Ovary (tissue), 9 donors: ENCODE results near the gene IFFO2. TPM values are rescaled to one million over a fixed set of nuclear protein-coding genes. Genes with fewer than 3 reads are reported as not detected.

ENCODE experiments used
- DNase-seq, 5 donors: peaks; one replicate each; pipeline ENCODE4 v3.0.0-alpha.2; 2019 to 2020
- H3K27ac ChIP-seq, 2 donors: fragments of 200-600 bp; one replicate each; pipeline versions ENCODE4 v1.5.1 to v1.8.0; 2019 to 2022
- H3K27me3 ChIP-seq: fragments of 200-600 bp; one replicate; pipeline ENCODE4 v1.8.0; 2022
- H3K36me3 ChIP-seq: fragments of 200-600 bp; sonication (generic); one replicate; pipeline ENCODE4 v1.5.1; 2019
- H3K4me1 ChIP-seq: one replicate; pipeline ENCODE4 v1.8.1; 2013; ENCODE audit warnings: mild to moderate bottlenecking, moderate library complexity; ENCODE audit not compliant: insufficient read depth
- H3K4me3 ChIP-seq: fragments of 200-600 bp; sonication (generic); one replicate; pipeline ENCODE4 v1.5.1; 2017
- H3K9me3 ChIP-seq, 2 donors: fragments of 200-600 bp in 1 of 2; sonication (generic) in 1 of 2; one replicate each; pipeline versions ENCODE4 v1.5.1 to v1.8.1; 2013 to 2019; ENCODE audit warnings: mild to moderate bottlenecking in 1 of 2, moderate library complexity in 1 of 2
- EP300 ChIP-seq: sonication (generic); formaldehyde crosslinking; IDR thresholded peaks from one replicate; pipeline ENCODE4 v1.6.1; 2017; ENCODE audit warnings: antibody characterized with exemption
- POLR2A ChIP-seq: fragments of 450-650 bp; IDR thresholded peaks from one replicate; pipeline ENCODE4 v1.6.1; 2017; ENCODE audit warnings: antibody characterized with exemption, mild to moderate bottlenecking, moderate library complexity
- WGBS, 3 donors: extraction: QIAGEN DNeasy Blood & Tissue Kit in 1 of 3; methylation state at CpG; one replicate each; pipeline versions ENCODE4 v1.1.5 to v1.1.7; 2013 to 2017; 5-methylcytosine and 5-hydroxymethylcytosine counted together
- intact Hi-C, 4 donors: fragments of 100-400 bp; cut with DNase I; formaldehyde crosslinking; loops; one replicate each; pipeline versions ENCODE4 v1.11.0 to v1.15.1; 2022 to 2023
- polyA plus RNA-seq, 2 donors: library from polyadenylated mRNA; stranded (reverse); fragments of 200-250 nt in 1 of 2; fragments of 350-450 nt in 1 of 2; fragmentation: Illumina TruSeq in 1 of 2; extraction: RNeasy Lipid Tissue Mini Kit (QIAGEN cat#74804) in 1 of 2; gene quantifications; one replicate each; pipeline ENCODE4 v1.2.3, GENCODE V29; 2013 to 2014
- total RNA-seq, 7 donors: library from RNA; depleted of rRNA in 2 of 7; stranded (reverse); fragments of >200 nt in 2 of 7; fragmentation: NEBNext Ultra II Directional in 3 of 7; extraction: Animal tissue kit (Norgen Biotek cat#: 25700) in 3 of 7; gene quantifications; one replicate each; pipeline versions ENCODE4 v1.1.0 to v1.2.4, GENCODE V29; 2016 to 2023
- TF ChIP-seq, protein P1 (sequence below), 3 donors: fragments of 450-650 bp in 2 of 3; fragments of 200-600 bp in 1 of 3; IDR thresholded peaks; one replicate each; pipeline versions ENCODE4 v1.5.1 to v1.8.0; 2016 to 2022; ENCODE audit warnings: antibody characterized with exemption in 3 of 3, mild to moderate bottlenecking in 1 of 3
- donor health status: DM: no; HTN: no; CAD: no; lungs with moderate emphysema.
- donor health status: DM: no; HTN: no; CAD: no.
- donor health status: Bipolar disorder and iron deficiency.
- donor health status: DM: yes; HTN: yes; CAD: no.
- donor health status: DM: no; HTN: no; CAD: no.
- donor health status: DM: yes; HTN: yes; CAD: no.

Gene IFFO2
- total and polyA plus RNA-seq, 9 donors = 3.4 to 11.2 (median 6.2) TPM

DNA sequence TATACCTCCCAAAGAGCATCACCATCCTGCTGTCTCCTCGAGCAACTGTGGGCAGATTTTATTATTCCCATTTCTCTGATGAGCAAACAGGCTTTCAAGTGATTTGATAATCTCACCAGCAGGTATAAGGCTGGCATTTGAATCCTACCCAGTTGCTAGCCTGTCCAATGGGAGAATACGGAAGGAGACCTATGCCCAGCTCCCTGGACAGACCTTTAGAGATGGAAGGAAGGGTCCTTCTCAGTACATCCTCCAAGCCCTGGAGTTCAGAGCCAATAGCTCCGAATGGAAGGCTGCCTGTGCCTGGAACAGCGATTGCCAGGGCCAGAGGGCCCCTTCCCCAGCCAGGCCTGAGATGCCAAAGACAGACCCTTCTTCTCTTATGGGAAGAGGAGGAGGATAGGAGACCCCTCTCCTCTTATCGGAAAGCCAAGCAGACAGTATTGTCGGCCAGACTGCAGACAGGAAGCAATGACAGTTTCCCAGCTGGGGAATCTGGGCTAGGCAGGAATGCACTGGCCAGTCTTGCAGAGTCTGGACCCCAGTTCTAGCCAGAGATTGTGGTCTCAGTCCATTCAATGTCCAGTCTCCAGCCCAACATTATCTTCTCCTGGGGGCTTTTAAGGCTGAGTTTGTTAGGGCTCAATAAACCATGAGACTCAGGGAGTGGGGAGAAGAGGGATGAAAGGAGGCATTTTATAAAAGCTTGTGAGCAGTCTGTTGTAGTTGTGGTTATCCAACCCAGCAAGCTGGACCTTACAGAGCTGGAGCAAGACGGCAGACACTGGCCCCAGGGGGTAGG lies 2.0 kb downstream of the IFFO2 start:
- TF ChIP-seq POLR2A (no peak), EP300 (no peak)
- TF ChIP-seq, protein P1, sequence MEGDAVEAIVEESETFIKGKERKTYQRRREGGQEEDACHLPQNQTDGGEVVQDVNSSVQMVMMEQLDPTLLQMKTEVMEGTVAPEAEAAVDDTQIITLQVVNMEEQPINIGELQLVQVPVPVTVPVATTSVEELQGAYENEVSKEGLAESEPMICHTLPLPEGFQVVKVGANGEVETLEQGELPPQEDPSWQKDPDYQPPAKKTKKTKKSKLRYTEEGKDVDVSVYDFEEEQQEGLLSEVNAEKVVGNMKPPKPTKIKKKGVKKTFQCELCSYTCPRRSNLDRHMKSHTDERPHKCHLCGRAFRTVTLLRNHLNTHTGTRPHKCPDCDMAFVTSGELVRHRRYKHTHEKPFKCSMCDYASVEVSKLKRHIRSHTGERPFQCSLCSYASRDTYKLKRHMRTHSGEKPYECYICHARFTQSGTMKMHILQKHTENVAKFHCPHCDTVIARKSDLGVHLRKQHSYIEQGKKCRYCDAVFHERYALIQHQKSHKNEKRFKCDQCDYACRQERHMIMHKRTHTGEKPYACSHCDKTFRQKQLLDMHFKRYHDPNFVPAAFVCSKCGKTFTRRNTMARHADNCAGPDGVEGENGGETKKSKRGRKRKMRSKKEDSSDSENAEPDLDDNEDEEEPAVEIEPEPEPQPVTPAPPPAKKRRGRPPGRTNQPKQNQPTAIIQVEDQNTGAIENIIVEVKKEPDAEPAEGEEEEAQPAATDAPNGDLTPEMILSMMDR (IDR thresholded peaks at IDR 0.05) = no peak
- Histone ChIP-seq H3K4me1 (peaks cover 19% of the 10 kb centered on the region), H3K36me3 (no peaks in the 10 kb centered on the region), H3K9me3 (no peaks in the 10 kb centered on the region), H3K27ac (no peak overlapping the region), H3K4me3 (peak overlapping the region; percentile 73), H3K27me3 (no peaks in the 10 kb centered on the region)
- intact Hi-C loops = loop anchor here in 3 of 4 donors (5.0 to 10.0 kb wide), 3 partner anchors 32 to 50 kb away; partner anchors contain the start of gene ALDH4A1 (in 1 of the 3)
- no peak for DNase-seq
- WGBS, 3 donors = 48 to 60% (median 59%) methylated on average over 7 of the region's 7 CpGs

DNA sequence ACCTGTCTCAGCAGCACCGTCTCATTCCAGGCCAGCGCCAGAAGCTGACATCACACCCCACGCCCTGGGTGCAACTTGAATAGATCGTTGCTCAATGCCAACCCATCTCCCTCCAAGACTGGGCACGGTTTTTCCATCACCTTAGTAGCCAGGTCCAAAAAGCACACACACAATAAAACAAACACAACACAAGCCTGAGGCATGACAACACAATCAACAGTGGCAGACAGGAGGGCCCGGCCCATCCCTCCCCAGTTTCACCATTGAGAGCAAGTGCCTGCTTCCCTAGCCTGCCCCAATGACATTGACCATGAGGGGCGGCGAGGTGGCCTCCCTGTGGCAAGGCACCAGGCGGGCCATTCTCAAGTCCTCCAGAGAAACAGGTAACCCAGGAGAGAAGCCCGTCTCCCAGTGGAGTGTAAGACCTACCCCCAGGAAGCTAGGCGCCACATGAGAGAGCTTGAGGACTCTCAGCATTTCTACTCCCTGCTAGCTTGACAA lies 2.7 kb downstream of the IFFO2 start:
- no peak for TF ChIP-seq EP300
- no peak for TF ChIP-seq POLR2A
- TF ChIP-seq, protein P1 (IDR thresholded peaks at IDR 0.05) = no peak
- H3K9me3 ChIP-seq = no peaks in the 10 kb centered on the region
- 89 to 92% (median 91%) methylated on average over 11 of the region's 11 CpGs for WGBS, 3 donors
- no peak for DNase-seq
- intact Hi-C loops = loop anchor here in 3 of 4 donors (5.0 to 10.0 kb wide), 2 partner anchors 36 to 49 kb away; partner anchors contain the start of gene ALDH4A1 (in 1 of the 3)
- no peak overlapping the region for H3K4me3 ChIP-seq
- no peaks in the 10 kb centered on the region for H3K27me3 ChIP-seq
- H3K27ac ChIP-seq = no peak overlapping the region
- H3K36me3 ChIP-seq = no peaks in the 10 kb centered on the region
- peaks cover 19% of the 10 kb centered on the region for H3K4me1 ChIP-seq

DNA sequence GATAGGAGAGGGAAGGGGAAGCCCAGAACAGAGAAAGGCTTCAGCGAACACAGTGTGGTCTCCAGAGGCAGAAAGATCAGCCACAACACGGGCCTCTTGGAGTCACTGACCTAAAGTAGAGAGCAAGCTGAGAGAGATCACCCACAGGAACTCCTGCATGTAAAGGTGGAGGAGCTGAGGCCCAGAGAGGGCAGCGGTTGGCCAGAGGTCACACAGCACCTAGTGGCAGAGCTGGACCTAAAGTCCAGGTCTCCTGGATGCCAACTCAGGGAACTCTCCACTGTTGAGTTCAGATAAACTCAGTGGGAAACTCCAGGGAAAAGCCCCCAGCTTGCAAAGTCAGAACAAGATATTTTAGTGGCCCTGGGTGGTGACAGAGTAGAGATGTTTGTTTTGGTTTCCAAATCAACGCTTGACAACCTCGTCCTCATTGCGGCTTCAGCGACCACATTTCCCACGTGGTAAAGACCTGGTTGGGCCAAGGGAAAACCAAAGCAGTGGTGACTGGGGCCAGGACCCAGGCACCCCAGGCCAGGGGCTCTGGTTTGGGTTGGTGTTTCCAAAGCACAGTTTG lies 4.6 kb downstream of the IFFO2 start:
- DNase-seq = no peak
- peaks cover 16% of the 10 kb centered on the region for H3K4me1 ChIP-seq
- H3K9me3 ChIP-seq = no peaks in the 10 kb centered on the region
- 74 to 82% (median 80%) methylated on average over 8 of the region's 8 CpGs for WGBS, 3 donors
- H3K27me3 ChIP-seq = no peaks in the 10 kb centered on the region
- no peak overlapping the region for H3K27ac ChIP-seq
- H3K4me3 ChIP-seq = no peak overlapping the region
- TF ChIP-seq EP300 (no peak), POLR2A (no peak)
- TF ChIP-seq, protein P1 (IDR thresholded peaks at IDR 0.05) = no peak
- H3K36me3 ChIP-seq = no peaks in the 10 kb centered on the region
- intact Hi-C loops = loop anchor here in 3 of 4 donors (5.0 to 10.0 kb wide), 2 partner anchors 35 to 47 kb away; partner anchors contain the start of gene ALDH4A1 (in 1 of the 3)

DNA sequence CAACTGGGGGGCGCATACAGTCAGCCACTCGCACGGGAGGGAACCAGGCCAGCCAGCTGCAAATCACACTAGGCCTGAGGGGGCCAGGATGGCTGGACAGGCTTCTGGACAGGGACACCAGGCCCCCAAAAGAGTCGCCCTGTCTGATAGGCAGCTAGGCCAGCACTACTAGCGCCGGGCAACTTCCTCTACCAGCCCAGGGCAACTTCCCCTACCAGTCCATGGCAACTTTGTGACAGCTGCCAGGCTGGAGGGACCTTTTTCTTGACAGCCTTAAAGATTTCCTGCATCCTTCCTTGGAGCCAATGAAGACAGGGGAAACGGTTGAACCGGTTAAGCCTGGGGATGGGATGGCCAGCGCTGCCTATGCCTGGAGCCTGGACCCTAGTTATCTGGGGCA lies 5.1 kb downstream of the IFFO2 start:
- Histone ChIP-seq H3K9me3 (no peaks in the 10 kb centered on the region), H3K4me1 (peaks cover 16% of the 10 kb centered on the region), H3K27ac (no peak overlapping the region), H3K27me3 (no peaks in the 10 kb centered on the region), H3K4me3 (no peak overlapping the region), H3K36me3 (no peaks in the 10 kb centered on the region)
- intact Hi-C loops = loop anchor here in 3 of 4 donors (5.0 to 10.0 kb wide), 2 partner anchors 34 to 47 kb away; partner anchors contain the start of gene ALDH4A1 (in 1 of the 3)
- WGBS, 3 donors = 81 to 86% (median 83%) methylated on average over 9 of the region's 9 CpGs
- DNase-seq = no peak
- no peak for TF ChIP-seq EP300
- no peak for TF ChIP-seq POLR2A
- TF ChIP-seq, protein P1 (IDR thresholded peaks at IDR 0.05) = no peak
